Muscle of leg (tissue), 11 donors: ENCODE results near the gene PRPF18. TPM values are rescaled to one million over a fixed set of nuclear protein-coding genes. Genes with fewer than 3 reads are reported as not detected.

Source experiments
- DNase-seq: peaks from one replicate; pipeline ENCODE4 v3.0.0; 2013
- H3K27ac ChIP-seq: one replicate; pipeline ENCODE4 v1.5.1; 2013; ENCODE audit warnings: mild to moderate bottlenecking, low read length, control low read depth
- H3K27me3 ChIP-seq: one replicate; pipeline ENCODE4 v1.6.1; 2013; ENCODE audit warnings: low read length; ENCODE audit not compliant: control insufficient read depth, insufficient read depth
- H3K36me3 ChIP-seq: one replicate; pipeline ENCODE4 v1.6.1; 2013; ENCODE audit warnings: low read length; ENCODE audit not compliant: control insufficient read depth, insufficient read depth
- H3K4me1 ChIP-seq: one replicate; pipeline ENCODE4 v1.6.1; 2013; ENCODE audit warnings: low read length; ENCODE audit not compliant: control insufficient read depth, insufficient read depth
- H3K4me3 ChIP-seq: one replicate; pipeline ENCODE4 v1.5.1; 2013; ENCODE audit warnings: low read length, control low read depth
- H3K9me3 ChIP-seq: replicated peaks from 2 replicates; pipeline ENCODE4 v1.6.1; 2013; ENCODE audit warnings: low read depth, low read length; ENCODE audit not compliant: control insufficient read depth
- WGBS: methylation state at CpG from one replicate; pipeline ENCODE4 v1.1.5; 2013; ENCODE audit warnings: missing lambda C conversion rate; ENCODE audit not compliant: insufficient coverage; 5-methylcytosine and 5-hydroxymethylcytosine counted together
- polyA plus RNA-seq, 8 donors: library from polyadenylated mRNA; unstranded; fragments of 120-200 nt; gene quantifications; one replicate each; pipeline versions ENCODE4 v1.2.1 to v1.2.3, GENCODE V29; 2013; ENCODE audit warnings: inconsistent platforms in 1 of 8, low replicate concordance in 1 of 8; ENCODE audit not compliant: insufficient read length in 8 of 8, insufficient read depth in 1 of 8
- total RNA-seq: library from RNA; stranded (reverse); fragments of 120-200 nt; gene quantifications from one replicate; pipeline ENCODE4 v1.2.4, GENCODE V29; 2013

Gene PRPF18
- total and polyA plus RNA-seq, 9 donors, result 22.1 to 34.2 (median 23.1) TPM

- no peaks in the 10 kb centered on the region for H3K9me3 ChIP-seq
- H3K4me1 ChIP-seq, result peaks cover 32% of the 10 kb centered on the region
- H3K36me3 ChIP-seq, result peaks cover 26% of the 10 kb centered on the region
- peak overlapping the region; percentile 53 for H3K27ac ChIP-seq
- 29% methylated on average over 9 of the region's 20 CpGs for WGBS
- no peak overlapping the region for H3K4me3 ChIP-seq
- H3K27me3 ChIP-seq, result no peaks in the 10 kb centered on the region
- DNase-seq, result peak; percentile 82
Measured at GRCh38 chr10:13674645-13675588, 88.2 kb downstream of the PRPF18 start.

GRCh38 chr10:13678101-13678843 lies 91.5 kb downstream of the PRPF18 start:
- Histone ChIP-seq H3K27ac (no peak overlapping the region), H3K4me1 (peaks cover 17% of the 10 kb centered on the region), H3K9me3 (no peaks in the 10 kb centered on the region), H3K4me3 (no peak overlapping the region), H3K36me3 (peaks cover 28% of the 10 kb centered on the region), H3K27me3 (no peaks in the 10 kb centered on the region)
- no peak for DNase-seq
- WGBS, result 86% methylated on average over 9 of the region's 13 CpGs

Other genes starting within 250 kb of the PRPF18 start
- 40.1 TPM for gene SEPHS1, start 238.7 kb upstream of the PRPF18 start, total RNA-seq
- gene SEPHS1, start 238.7 kb upstream of the PRPF18 start, polyA plus RNA-seq, result 10 to 100 TPM; 51.8 to 76.0 (median 62.7) TPM
- gene BEND7, start 58.0 kb upstream of the PRPF18 start, total RNA-seq, result 5.6 TPM
- 1 to 10 TPM; 5.0 to 7.3 (median 6.2) TPM for gene BEND7, start 58.0 kb upstream of the PRPF18 start, polyA plus RNA-seq